Erythroblast (primary cell): ENCODE measurements around the gene TUSC7.

Experiments used
- DNase-seq, 2 experiments: peaks; one replicate each; lab custom pipeline; 2025; lab: John Stamatoyannopoulos, UW
- GATA1 ChIP-seq: IDR thresholded peaks from 2 replicates; pipeline ENCODE4 v1.6.1; 2011; ENCODE audit warnings: low read depth, mild to moderate bottlenecking, control low read depth, low read length, moderate library complexity
- POLR2A ChIP-seq: IDR thresholded peaks from 2 replicates; pipeline ENCODE4 v1.6.1; 2011; ENCODE audit warnings: mild to moderate bottlenecking, low read length

TUSC7 gene

DNA sequence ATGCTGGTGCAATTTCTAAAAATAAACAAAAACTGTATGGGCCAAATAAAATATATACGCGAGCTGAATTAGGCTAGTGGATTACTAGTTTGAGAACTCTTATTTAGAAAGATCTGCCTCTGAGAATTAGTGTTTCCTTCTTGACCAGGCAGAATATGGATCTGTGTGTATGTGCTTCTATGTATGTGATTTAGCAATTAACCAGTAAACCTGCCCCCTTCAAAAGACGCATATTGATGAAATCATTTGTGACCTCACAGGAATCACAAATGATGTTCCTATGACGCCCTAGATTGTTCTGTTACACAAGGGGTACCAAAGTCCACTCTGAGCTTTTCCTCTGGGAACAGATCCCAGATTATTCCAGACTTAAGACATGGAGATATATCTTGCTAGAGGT, at the start of gene TUSC7:
TSS of gene TUSC7 (plus strand) at position 301 of the 400 bp plus-strand sequence.
- no peak for DNase-seq

DNA sequence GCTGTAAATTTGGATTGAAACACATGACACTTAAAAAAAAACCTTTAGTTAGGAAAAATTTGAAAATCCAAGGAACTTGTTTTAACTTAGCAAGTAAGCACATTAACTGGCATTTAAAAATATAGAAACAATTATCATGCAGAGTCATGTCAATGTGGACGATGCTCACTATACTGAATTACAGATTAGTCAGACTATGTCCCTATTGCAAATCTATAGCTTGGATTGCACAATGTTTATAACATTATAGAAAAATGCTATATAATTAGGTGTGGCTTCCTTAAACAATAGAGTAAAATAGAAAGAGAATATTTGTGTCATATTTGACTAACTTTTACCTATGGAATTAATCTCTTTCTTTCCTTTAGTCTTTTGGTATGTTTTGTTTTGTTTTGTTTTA, 48.4 kb upstream of the TUSC7 start:
- TF ChIP-seq POLR2A (no peak), GATA1 (no peak)

More for the DNA sequence above, at the start of gene TUSC7:
- no peak for TF ChIP-seq POLR2A
- no peak for TF ChIP-seq GATA1

DNA sequence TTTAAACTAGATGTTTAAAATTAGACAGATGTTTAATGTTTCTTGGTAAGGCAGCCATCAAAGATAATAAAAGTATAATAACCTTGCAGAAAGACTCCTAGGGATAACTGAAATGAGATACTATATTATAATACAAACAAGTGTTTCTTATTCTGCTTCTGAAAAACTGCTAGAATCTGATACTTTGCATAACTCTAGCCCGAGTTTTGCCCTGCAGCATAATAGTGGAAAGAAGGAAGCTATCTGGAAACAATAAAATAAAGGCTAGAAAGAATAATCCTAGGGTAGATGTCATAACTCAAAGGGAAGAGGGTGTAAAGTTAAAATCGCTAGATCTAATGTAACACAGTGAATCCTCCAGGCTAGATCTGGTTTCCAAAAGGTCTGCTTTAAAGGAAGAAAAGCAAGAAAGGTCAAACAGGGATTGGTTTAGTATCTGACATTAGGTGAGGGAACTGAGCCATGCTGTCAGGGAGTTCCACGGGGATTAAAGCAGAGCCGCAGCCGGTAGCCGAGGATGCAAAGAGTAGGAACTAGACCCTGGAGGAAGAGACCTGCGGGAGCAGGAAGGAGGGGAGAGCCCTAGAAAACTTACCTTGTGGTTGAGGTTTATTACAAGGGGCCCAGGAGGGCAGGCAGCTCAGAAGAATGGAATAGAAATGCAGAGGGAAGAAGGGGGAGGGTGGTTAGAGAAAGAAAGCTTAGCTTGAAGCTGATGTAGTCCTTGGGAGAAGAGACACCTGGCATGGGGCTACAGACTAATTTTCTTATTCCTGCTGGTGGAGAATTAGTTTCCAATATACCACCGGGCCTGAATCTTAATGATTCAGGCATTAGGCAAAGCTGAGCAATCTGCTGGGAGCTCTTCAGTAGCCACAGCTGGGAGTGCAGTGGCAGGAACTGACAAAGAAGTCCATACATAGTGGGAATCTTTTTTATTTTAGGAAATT, 46.1 kb upstream of the TUSC7 start:
- TF ChIP-seq GATA1 (no peak), POLR2A (no peak)
- no peak for DNase-seq

More for the DNA sequence above, 48.4 kb upstream of the TUSC7 start:
- no peak for DNase-seq

DNA sequence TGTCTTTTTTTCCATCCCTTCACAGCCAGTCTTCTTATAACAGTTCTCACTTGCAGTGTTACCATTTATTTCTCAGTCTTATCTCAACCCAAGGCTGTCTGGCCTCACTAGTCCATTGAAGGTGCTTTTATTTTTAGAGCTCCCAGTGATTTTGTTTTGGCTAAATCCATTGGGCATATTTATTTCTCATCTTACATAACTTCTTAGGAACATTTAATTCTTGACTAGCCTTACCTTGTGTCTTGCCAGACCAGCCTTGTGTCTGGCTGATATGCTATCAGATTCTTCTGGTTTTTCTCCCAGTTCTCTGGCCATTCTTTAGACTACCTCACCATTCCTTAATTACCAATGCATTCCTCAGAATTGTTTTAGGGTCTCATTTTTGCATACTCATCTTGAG, 42.3 kb upstream of the TUSC7 start:
- no peak for TF ChIP-seq POLR2A
- no peak for TF ChIP-seq GATA1
- DNase-seq: no peak

DNA sequence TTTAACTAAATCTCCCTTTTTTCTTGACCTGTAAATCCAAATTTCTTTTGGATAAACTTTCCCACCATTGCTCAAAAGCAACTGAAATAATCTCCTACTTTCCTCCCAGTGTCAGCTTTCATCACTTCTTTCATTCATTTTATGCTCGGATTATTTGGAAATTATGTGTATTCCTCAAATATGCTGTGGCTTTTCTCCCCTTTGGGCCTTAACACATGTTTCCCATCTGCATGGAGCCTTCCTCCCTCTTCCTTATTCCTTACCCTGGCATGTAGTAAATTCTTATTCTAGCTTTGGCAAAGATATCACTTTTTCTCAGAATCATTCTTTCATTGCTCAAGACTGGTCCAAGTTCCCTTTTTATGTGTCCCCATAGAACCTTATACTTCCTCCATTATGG, 41.8 kb upstream of the TUSC7 start:
- TF ChIP-seq GATA1 (no peak), POLR2A (no peak)
- DNase-seq: no peak

DNA sequence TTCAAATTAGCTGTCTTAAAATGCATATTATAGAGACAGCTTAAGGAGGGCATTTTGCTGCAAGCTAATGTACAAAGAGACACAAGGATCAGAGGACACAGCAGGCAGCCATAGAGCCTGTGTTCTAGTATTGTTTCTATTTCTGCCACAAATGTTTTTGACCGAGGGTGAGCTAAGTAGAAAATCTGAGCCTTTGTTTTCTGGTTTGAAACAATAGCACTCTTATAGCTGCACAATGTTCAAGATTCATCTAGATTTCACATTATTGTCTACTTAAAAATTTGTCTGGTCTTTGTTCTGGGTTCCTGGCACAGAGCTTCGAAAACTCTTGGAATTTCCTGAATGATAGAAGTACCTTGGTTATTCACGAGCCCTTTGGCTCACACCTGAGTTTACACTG, 40.0 kb upstream of the TUSC7 start:
- no peak for DNase-seq

DNA sequence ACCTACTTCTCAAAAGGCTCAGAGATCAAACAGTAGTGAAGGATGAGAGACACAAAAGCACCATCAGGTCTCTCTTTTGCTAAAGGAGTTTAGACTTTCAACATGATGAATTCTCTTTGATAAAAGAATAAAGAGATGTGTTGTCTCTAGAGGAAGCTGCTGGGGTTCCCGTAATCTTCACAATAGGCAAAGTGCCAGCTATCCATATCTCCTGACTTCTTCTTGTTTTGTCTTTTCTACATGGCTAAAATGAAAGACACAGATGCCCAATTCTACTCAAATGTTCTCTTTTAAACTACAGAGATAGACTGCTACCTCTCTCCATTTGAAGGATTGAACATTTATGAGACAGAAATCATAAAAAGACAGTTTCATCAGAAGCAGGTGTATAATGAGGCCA, 38.4 kb upstream of the TUSC7 start:
- TF ChIP-seq POLR2A: no peak
- TF ChIP-seq GATA1: no peak
- DNase-seq: no peak

More for the DNA sequence above, 40.0 kb upstream of the TUSC7 start:
- TF ChIP-seq GATA1: no peak
- no peak for TF ChIP-seq POLR2A

DNA sequence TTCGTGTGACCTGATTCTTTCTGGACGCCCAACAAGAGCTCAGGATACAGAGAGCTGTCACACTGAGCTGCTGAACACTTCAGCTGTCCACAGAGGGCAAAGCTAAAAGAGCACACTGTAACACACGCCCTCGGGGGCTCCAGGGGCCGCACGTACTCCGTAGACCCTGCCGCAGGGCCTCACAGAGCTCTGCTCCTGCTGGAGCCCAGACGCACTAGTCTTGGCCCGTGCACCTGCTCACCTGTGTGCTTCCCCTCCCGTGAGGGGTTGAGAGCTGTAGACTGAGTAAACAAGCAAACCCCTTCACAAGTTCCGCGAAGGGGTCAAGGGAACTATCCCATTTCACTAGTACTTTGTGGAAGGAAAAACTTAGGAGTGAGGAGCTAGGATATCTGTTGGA, 30.7 kb upstream of the TUSC7 start:
- no peak for DNase-seq
- TF ChIP-seq POLR2A (no peak), GATA1 (no peak)

DNA sequence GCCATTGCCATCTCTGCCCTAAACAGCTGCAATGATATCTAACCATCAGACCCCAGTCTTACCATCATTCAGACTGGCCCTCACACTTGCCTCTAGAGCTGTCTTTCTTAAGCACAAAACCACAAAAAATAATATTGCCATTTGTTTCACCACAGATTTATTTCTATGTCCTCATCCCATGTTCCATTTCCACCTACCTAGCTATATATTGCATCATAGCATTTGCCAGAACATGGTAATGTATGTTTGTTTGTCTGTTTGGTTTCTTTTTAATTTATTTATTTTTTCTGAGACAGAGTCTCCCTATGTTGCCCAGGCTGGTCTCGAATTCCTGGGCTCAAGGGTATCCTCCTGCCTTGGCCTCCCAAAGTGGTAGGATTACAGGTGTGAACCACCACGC, 18.5 kb upstream of the TUSC7 start:
- TF ChIP-seq GATA1 (no peak), POLR2A (no peak)
- DNase-seq: no peak

DNA sequence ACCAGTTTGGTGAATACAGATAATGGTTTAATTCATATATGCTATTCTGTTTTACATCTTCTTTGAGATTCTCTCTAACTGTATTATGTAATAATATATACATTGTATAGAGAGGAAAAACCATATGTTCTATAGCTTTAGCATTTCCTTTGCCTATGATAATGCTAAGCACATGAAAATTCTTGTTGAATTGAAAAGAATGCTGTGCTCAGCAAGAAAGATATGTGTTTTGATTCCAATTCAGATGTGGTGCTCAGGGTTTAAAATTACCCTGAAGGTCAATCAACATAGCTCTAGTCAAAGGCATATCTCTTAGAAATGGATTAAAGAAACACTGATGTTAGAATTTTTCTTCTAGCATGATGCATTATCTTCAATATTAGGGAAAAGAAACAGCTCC, 8.5 kb upstream of the TUSC7 start:
- DNase-seq: no peak
- TF ChIP-seq POLR2A: no peak

DNA sequence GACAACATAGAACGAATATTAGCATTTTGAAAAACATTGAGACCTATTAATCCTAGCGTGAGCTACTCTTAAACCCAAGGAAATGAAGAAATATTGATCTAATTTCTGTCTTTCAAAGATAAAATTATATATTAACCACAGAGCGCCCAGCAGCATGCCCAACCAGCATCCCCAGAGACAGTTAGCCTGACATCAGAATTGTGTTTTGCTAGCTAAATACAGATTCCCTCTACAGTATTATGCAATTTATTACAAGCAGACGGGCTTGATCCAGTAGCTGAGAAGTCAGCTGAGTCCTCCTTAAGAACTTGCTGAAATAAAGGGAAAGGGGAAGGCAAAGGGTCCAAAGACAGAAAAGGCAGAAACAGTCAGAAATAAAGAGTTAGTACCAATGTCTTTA, 7.2 kb upstream of the TUSC7 start:
- no peak for DNase-seq
- TF ChIP-seq GATA1: no peak
- no peak for TF ChIP-seq POLR2A

DNA sequence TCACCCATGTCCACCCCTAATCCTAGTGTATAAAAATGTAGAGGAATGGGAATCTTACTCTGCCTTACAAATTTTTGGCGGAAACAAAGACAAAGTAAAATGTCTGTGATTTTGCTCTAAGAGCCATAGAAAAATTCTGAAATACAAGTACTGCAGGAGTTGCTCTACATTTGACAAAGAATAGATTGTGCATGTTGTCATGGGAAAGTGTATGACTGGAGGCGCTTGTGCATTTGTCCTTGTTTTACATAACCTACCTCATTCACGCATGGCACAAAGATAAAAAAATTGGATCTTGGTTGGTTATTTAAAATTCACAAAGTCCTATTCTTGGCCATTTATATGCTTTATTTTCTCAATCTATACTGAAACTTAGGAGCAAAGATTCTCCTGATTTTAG, 2.0 kb upstream of the TUSC7 start:
- TF ChIP-seq GATA1: no peak
- no peak for TF ChIP-seq POLR2A
- no peak for DNase-seq

DNA sequence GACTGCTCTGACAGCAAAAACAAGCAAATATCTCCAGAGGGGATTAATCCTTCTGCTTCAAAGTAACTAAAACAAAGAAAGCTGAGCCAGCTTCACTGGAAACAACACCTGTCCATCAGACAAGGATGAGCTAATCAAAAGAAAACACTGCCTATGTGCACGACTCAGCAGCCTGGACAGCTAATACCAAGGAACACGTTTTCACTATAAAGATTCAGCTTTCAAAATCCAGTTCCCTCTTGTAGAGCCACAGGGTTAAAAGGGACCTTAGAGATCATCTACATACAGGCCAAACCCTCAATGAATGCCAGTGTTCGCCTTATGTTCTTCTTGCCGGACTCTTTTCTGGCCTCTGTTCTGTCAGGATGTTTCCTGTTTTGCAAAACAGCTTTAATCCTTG, 6.9 kb downstream of the TUSC7 start:
- no peak for DNase-seq
- no peak for TF ChIP-seq GATA1

DNA sequence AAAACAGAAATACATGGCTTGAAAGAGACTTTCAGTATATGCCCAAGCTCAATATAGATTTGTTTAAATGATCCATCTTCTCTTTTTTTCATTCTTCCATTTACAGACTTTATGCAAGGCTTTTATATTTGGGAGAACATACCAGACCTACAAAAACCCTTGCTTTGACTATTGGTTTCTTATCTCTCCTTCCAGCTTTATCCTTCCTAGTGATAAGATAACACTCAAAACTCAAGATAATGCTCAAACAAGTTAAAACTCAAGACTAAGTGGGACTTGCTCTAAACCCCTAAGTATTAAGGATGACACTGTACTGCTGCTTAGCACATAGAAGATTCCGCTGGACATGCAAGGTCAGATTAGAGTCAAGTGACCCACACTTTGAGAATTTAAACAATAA, 8.0 kb downstream of the TUSC7 start:
- DNase-seq: no peak
- TF ChIP-seq GATA1 (no peak), POLR2A (no peak)

DNA sequence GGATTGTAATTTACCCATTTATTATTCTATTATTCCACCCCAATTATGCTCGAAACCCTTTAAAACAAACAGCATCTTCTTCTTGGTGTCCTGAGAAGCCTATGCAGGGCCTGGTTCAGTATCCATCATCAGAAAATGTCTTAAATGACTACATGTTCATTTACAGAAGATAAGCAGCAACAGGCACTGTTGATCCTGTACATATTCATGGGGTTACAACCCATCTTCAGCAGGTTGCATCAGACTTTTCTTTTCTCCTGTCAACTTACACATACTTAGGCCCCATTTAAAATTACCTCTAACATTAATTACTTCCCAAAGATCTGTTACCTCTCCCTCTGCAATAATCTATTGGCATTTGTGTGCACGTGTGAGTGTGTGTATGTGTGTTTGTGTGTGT, 18.9 kb downstream of the TUSC7 start:
- peak in 1 of 2 experiments; percentile 8 for DNase-seq

More for the DNA sequence above, 18.9 kb downstream of the TUSC7 start:
- TF ChIP-seq GATA1 (no peak), POLR2A (no peak)
